Measurements from ENCODE around the gene PRICKLE4. TPM values are rescaled to one million over a fixed set of nuclear protein-coding genes. Genes with fewer than 3 reads are reported as not detected.

Gene PRICKLE4
- total and polyA plus RNA-seq, 2 of the 13 experiments (the other 11 are each of a cell fraction or from before 2014, with no cell fraction given): 0.92 to 1.2 TPM

- no peaks in the 10 kb centered on the region for H3K9me3 ChIP-seq (ENCODE audit: low read length)
- H3K4me1 ChIP-seq (ENCODE audit: insufficient read depth, low read length): peaks cover 38% of the 10 kb centered on the region
- POLR2A ChIA-PET: interaction anchor here (1.0 to 4.6 kb wide), 11 partner anchors 10 to 281 kb away, joined by 4 to 112 read pairs (median 7); partner anchors contain the start of genes FRS3, PGC, TAF8 and TFEB
- ATAC-seq (no peak), FAIRE-seq (no peak), DNase-seq (ENCODE audit: low spot score) (no peak)
- H4K20me1 ChIP-seq (ENCODE audit: insufficient read depth, low read length): no peaks in the 10 kb centered on the region
- in situ Hi-C loops (cut with HindIII; ENCODE audit: extremely low pct_ligation_motif_present, low pct_unique_long_range_greater_than_20kb) (no loop called here), intact Hi-C loops (cut with micrococcal nuclease; ENCODE audit: unreplicated experiment) (loop anchor here (2.0 kb wide), 1 partner anchor 35 kb away; the partner anchor contains the start of gene TFEB)
- WGBS (ENCODE audit: low lambda C conversion rate): 97% methylated on average over 8 of the region's 8 CpGs
- H3K79me2 ChIP-seq (ENCODE audit: insufficient read depth, low read length): no peaks in the 10 kb centered on the region
- no peak overlapping the region for H3K4me3 ChIP-seq (replicated peaks in 1 of 3; ENCODE audit: insufficient read depth in 1 of 3, low read depth in 2 of 3, low read length in 3 of 3)
- peak overlapping the region; percentile 62 for H3K9ac ChIP-seq (ENCODE audit: insufficient read depth, low read depth, low read length)
- no peaks in the 10 kb centered on the region for H3K27me3 ChIP-seq (ENCODE audit: control insufficient read depth in 1 of 2, insufficient read depth in 2 of 2, low read length in 2 of 2)
- H3K27ac ChIP-seq (ENCODE audit: extremely low read length, insufficient read depth, low read length): peak overlapping the region; percentile 75
- BruUV-seq (replicated peaks): no TSS peak
- peaks cover 14 to 30% of the 10 kb centered on the region in 2 experiments; a peak in 4 of 5 replicates for H3K36me3 ChIP-seq (replicated peaks in 1 of 2; ENCODE audit: control insufficient read depth in 1 of 2, insufficient read depth in 2 of 2, low read length in 2 of 2)
- CTCF ChIA-PET (ENCODE audit: low intra/inter-chr PET ratio, low total read pairs): no interaction called here
- H3K4me2 ChIP-seq (ENCODE audit: low read depth, low read length): peak overlapping the region; percentile 63
- no peak overlapping the region for H2AFZ ChIP-seq (ENCODE audit: low read length)
- TF ChIP-seq ZNF503 (CRISPR knock-in tag; IDR thresholded peaks at IDR 0.05) (no peak), ATF2 (CRISPR knock-in tag; IDR thresholded peaks at IDR 0.05) (no peak), FOXO1 (CRISPR knock-in tag; IDR thresholded peaks at IDR 0.05) (peak; percentile 3; the same call in 1 of the 2 replicates), ZKSCAN5 (CRISPR knock-in tag; IDR thresholded peaks at IDR 0.05) (no peak), HNF1A (IDR thresholded peaks at IDR 0.05; ENCODE audit: low read depth) (no peak), HNF1A (CRISPR knock-in tag; IDR thresholded peaks at IDR 0.05; ENCODE audit: borderline replicate concordance) (0 out of 2 replicates have a peak, but pooled peaks have one; percentile 4), KAT7 (CRISPR knock-in tag; IDR thresholded peaks at IDR 0.05; ENCODE audit: borderline replicate concordance) (no peak), SIX4 (CRISPR knock-in tag; IDR thresholded peaks at IDR 0.05) (no peak), ZNF564 (CRISPR knock-in tag; IDR thresholded peaks at IDR 0.05) (no peak), STAG1 (CRISPR knock-in tag; IDR thresholded peaks at IDR 0.05) (no peak), CEBPZ (IDR thresholded peaks at IDR 0.05; ENCODE audit: low read length) (no peak), KDM5A (IDR thresholded peaks at IDR 0.05; ENCODE audit: borderline replicate concordance, low read length) (no peak), GPN1 (CRISPR knock-in tag; IDR thresholded peaks at IDR 0.05; ENCODE audit: borderline replicate concordance) (no peak), SAFB2 (CRISPR knock-in tag; IDR thresholded peaks at IDR 0.05; ENCODE audit: borderline replicate concordance, low read depth) (no peak)
These were observed 11.2 kb upstream of the PRICKLE4 start for GRCh38 chr6:41769376-41769775.

Measured in HepG2 (cell line).